ENCODE results near the gene TTC28.

- TF ChIP-seq, protein P1, sequence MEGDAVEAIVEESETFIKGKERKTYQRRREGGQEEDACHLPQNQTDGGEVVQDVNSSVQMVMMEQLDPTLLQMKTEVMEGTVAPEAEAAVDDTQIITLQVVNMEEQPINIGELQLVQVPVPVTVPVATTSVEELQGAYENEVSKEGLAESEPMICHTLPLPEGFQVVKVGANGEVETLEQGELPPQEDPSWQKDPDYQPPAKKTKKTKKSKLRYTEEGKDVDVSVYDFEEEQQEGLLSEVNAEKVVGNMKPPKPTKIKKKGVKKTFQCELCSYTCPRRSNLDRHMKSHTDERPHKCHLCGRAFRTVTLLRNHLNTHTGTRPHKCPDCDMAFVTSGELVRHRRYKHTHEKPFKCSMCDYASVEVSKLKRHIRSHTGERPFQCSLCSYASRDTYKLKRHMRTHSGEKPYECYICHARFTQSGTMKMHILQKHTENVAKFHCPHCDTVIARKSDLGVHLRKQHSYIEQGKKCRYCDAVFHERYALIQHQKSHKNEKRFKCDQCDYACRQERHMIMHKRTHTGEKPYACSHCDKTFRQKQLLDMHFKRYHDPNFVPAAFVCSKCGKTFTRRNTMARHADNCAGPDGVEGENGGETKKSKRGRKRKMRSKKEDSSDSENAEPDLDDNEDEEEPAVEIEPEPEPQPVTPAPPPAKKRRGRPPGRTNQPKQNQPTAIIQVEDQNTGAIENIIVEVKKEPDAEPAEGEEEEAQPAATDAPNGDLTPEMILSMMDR (IDR thresholded peaks at IDR 0.05; ENCODE audit: low read depth, low read length), result no peak
- TF ChIP-seq POLR2A (IDR thresholded peaks at IDR 0.05; ENCODE audit: extremely low read depth, insufficient read length), result no peak
Observed at GRCh38 chr22:27980424-27981148, 699.1 kb downstream of the TTC28 start.

Data from NB4 (cell line).